Mesothelial cell of epicardium (in vitro differentiated cells): ENCODE data around the gene CDON. TPM values are rescaled to one million over a fixed set of nuclear protein-coding genes. Genes with fewer than 3 reads are reported as not detected.

Source experiments
- DNase-seq, 2 experiments: peaks; one replicate each; pipeline ENCODE4 v3.0.0; 2021; ENCODE audit warnings: low spot score in 2 of 2; ENCODE audit not compliant: unreplicated experiment in 2 of 2
- H3K27ac Mint-ChIP-seq: 2 replicates; pipeline ENCODE4 v1.8.0; 2021; ENCODE audit warnings: mixed read lengths
- H3K27me3 Mint-ChIP-seq: 2 replicates; pipeline ENCODE4 v1.8.0; 2021; ENCODE audit warnings: low read depth, mixed read lengths
- H3K36me3 Mint-ChIP-seq: 2 replicates; pipeline ENCODE4 v1.8.0; 2021; ENCODE audit warnings: mixed read lengths
- H3K4me1 Mint-ChIP-seq: 2 replicates; pipeline ENCODE4 v1.8.0; 2021; ENCODE audit warnings: mixed read lengths
- H3K4me3 Mint-ChIP-seq: 2 replicates; pipeline ENCODE4 v1.8.0; 2021; ENCODE audit warnings: mild to moderate bottlenecking, moderate library complexity, mixed read lengths
- H3K9me3 Mint-ChIP-seq: 2 replicates; pipeline ENCODE4 v1.8.0; 2021; ENCODE audit warnings: mixed read lengths
- CTCF ChIP-seq: fragments of 200-600 bp; sonication (generic); IDR thresholded peaks from one replicate; pipeline ENCODE4 v1.5.0; 2021; ENCODE audit warnings: antibody characterized with exemption; ENCODE audit not compliant: unreplicated experiment
- total RNA-seq: library from RNA; stranded (reverse); gene quantifications from 3 replicates; pipeline ENCODE4 v1.2.1, GENCODE V29; 2021

Gene CDON
- total RNA-seq, 1 donor from 2014 or later: 165 TPM

- no peak for TF ChIP-seq CTCF
- Mint-ChIP-seq H3K27me3 (no peaks in the 10 kb centered on the region), H3K36me3 (peaks cover 39% of the 10 kb centered on the region), H3K9me3 (peaks cover under 1% of the 10 kb centered on the region), H3K4me3 (no peak overlapping the region), H3K4me1 (peaks cover 32% of the 10 kb centered on the region), H3K27ac (peak overlapping the region; percentile 14)
- DNase-seq: no peak
Measured at GRCh38 chr11:125968354-125968753, 94.3 kb downstream of the CDON start.

- Mint-ChIP-seq H3K9me3 (peaks cover 9% of the 10 kb centered on the region), H3K4me1 (peaks cover 32% of the 10 kb centered on the region), H3K27me3 (no peaks in the 10 kb centered on the region), H3K4me3 (no peak overlapping the region), H3K36me3 (peaks cover 45% of the 10 kb centered on the region), H3K27ac (no peak overlapping the region)
- no peak for DNase-seq
- no peak for TF ChIP-seq CTCF
Measured at GRCh38 chr11:125967515-125967914, 95.2 kb downstream of the CDON start.

- Mint-ChIP-seq H3K27ac (no peak overlapping the region), H3K4me1 (peaks cover 20% of the 10 kb centered on the region), H3K4me3 (no peak overlapping the region), H3K36me3 (peaks cover 66% of the 10 kb centered on the region), H3K9me3 (peaks cover 15% of the 10 kb centered on the region), H3K27me3 (no peaks in the 10 kb centered on the region)
- no peak for DNase-seq
- no peak for TF ChIP-seq CTCF
Measured at GRCh38 chr11:125960771-125961170, 101.9 kb downstream of the CDON start.

GRCh38 chr11:125959931-125960330 is 102.7 kb downstream of the CDON start:
- H3K4me1 Mint-ChIP-seq: peaks cover 13% of the 10 kb centered on the region
- peaks cover 15% of the 10 kb centered on the region for H3K9me3 Mint-ChIP-seq
- H3K27ac Mint-ChIP-seq: no peak overlapping the region
- H3K4me3 Mint-ChIP-seq: no peak overlapping the region
- peaks cover 67% of the 10 kb centered on the region for H3K36me3 Mint-ChIP-seq
- no peak for DNase-seq
- no peak for TF ChIP-seq CTCF
- no peaks in the 10 kb centered on the region for H3K27me3 Mint-ChIP-seq

GRCh38 chr11:125959511-125959910 is 103.2 kb downstream of the CDON start:
- no peaks in the 10 kb centered on the region for H3K27me3 Mint-ChIP-seq
- peaks cover 66% of the 10 kb centered on the region for H3K36me3 Mint-ChIP-seq
- no peak overlapping the region for H3K4me3 Mint-ChIP-seq
- H3K4me1 Mint-ChIP-seq: peaks cover 11% of the 10 kb centered on the region
- H3K27ac Mint-ChIP-seq: no peak overlapping the region
- no peak for DNase-seq
- no peak for TF ChIP-seq CTCF
- H3K9me3 Mint-ChIP-seq: peaks cover 15% of the 10 kb centered on the region

GRCh38 chr11:125958872-125959400 is 103.7 kb downstream of the CDON start:
- TF ChIP-seq CTCF: no peak
- Mint-ChIP-seq H3K9me3 (peaks cover 15% of the 10 kb centered on the region), H3K36me3 (peaks cover 61% of the 10 kb centered on the region), H3K27me3 (no peaks in the 10 kb centered on the region), H3K4me1 (peaks cover 5% of the 10 kb centered on the region), H3K4me3 (no peak overlapping the region), H3K27ac (no peak overlapping the region)
- DNase-seq: no peak
